Measurements from ENCODE around the gene ADGRA3. TPM values are rescaled to one million over a fixed set of nuclear protein-coding genes. Genes with fewer than 3 reads are reported as not detected.

Gene ADGRA3
- total RNA-seq, 1 experiment from 2014 or later, result 56.5 TPM

DNA sequence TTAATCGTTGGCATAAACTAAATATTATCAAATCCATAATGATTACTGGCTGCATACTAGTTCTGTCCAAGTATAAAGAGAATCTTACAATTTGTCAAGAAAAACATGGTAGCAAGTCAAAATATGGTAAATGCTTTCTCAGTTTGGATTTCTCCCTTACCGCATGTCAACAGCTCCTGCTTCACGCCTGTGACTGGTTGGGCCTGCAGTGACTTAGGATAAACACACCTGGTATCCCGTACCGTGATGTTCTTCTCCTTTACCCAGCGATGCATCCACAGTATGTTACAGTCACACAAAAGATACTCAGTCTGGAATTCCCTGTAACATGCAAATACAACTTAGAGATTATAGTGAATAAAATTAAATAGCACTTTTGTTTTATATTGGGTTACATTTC, 71.1 kb downstream of the ADGRA3 start:
- Histone ChIP-seq H3K23me2 (ENCODE audit: insufficient read length, low read depth, low read length, poor library complexity, severe bottlenecking) (no peaks in the 10 kb centered on the region), H2BK5ac (ENCODE audit: insufficient read length, low read length) (no peak overlapping the region), H3K27me3 (ENCODE audit: insufficient read depth, low read length) (no peaks in the 10 kb centered on the region), H3K79me1 (ENCODE audit: insufficient read depth, low read depth, low read length, poor library complexity, severe bottlenecking) (no peaks in the 10 kb centered on the region), H4K91ac (ENCODE audit: insufficient read length, low read depth, low read length) (no peak overlapping the region), H3K4ac (ENCODE audit: low read depth, low read length) (no peak overlapping the region), H2AK5ac (ENCODE audit: insufficient read length, low read length) (no peak overlapping the region), H2BK120ac (ENCODE audit: low read depth, low read length, poor library complexity, severe bottlenecking) (no peak overlapping the region), H2BK15ac (ENCODE audit: low read depth, low read length) (no peak overlapping the region), H3K27ac (ENCODE audit: insufficient read length, low read depth, low read length) (no peak overlapping the region), H3K4me1 (ENCODE audit: insufficient read depth, low read length) (no peaks in the 10 kb centered on the region), H4K8ac (replicated peaks; ENCODE audit: insufficient read length, low read depth, low read length) (no peak overlapping the region), H3K9ac (ENCODE audit: extremely low read depth, insufficient read length, low read length) (no peak overlapping the region), H3K23ac (ENCODE audit: insufficient read length, low read depth, low read length) (no peak overlapping the region), H3K14ac (ENCODE audit: insufficient read depth, low read length) (no peak overlapping the region), H3K18ac (ENCODE audit: insufficient read length, low read depth, low read length) (no peak overlapping the region), H4K20me1 (ENCODE audit: control insufficient read depth, insufficient read depth, insufficient read length) (no peaks in the 10 kb centered on the region), H3K4me2 (ENCODE audit: insufficient read depth, insufficient read length, low read length) (no peak overlapping the region), H3K79me2 (ENCODE audit: insufficient read depth, low read length) (no peaks in the 10 kb centered on the region), H3K56ac (ENCODE audit: insufficient read length, low read depth, low read length) (no peak overlapping the region), H2AFZ (ENCODE audit: low read length) (no peak overlapping the region), H2BK12ac (ENCODE audit: insufficient read length, low read depth, low read length) (no peak overlapping the region), H4K5ac (ENCODE audit: insufficient read length, low read depth, low read length) (no peak overlapping the region), H3K9me3 (ENCODE audit: control insufficient read depth, low read depth, low read length) (no peaks in the 10 kb centered on the region), H2BK20ac (ENCODE audit: low read depth, low read length, poor library complexity, severe bottlenecking) (no peak overlapping the region), H3T11ph (ENCODE audit: low read length) (no peak overlapping the region)
- Mint-ChIP-seq H3K4me1 (no peaks in the 10 kb centered on the region), H3K36me3 (ENCODE audit: insufficient read depth in 1 of 3, low read depth in 3 of 3) (peaks cover 12 to 51% (median 50%) of the 10 kb centered on the region in 3 experiments; a peak in 6 of 7 replicates), H3K27me3 (ENCODE audit: low read depth) (no peaks in the 10 kb centered on the region), H3K9me3 (no peaks in the 10 kb centered on the region), H3K27ac (no peak overlapping the region; a peak in 1 of 7 replicates), H3K4me3 (no peak overlapping the region)
- no CpG with 5 or more reads among the region's 6 CpGs for WGBS (ENCODE audit: extremely low coverage, insufficient read length, low lambda C conversion rate)
- TF ChIP-seq CTCF (conservative IDR thresholded peaks at IDR 0.05), result no peak
- no peak for DNase-seq

Data from H9 (cell line).